K562 (cell line): ENCODE data around the gene SLC8A2. TPM values are rescaled to one million over a fixed set of nuclear protein-coding genes. Genes with fewer than 3 reads are reported as not detected.

Experiments used
- ATAC-seq: fragments of 200-7000 bp; cut with Tn5 transposase; 3 replicates; pipeline ENCODE4 v1.9.1; 2020; ENCODE audit warnings: moderate library complexity
- BruUV-seq: library from RNA; stranded (reverse); fragments of 400-500 nt; replicated peaks from 2 replicates; lab custom pipeline; 2021; lab: Mats Ljungman, UMichigan
- CTCF ChIA-PET: fragments of 300-600 bp; formaldehyde crosslinking; extraction: SDS; loops from one replicate; lab custom pipeline; 2021; ENCODE audit warnings: low intra/inter-chr PET ratio; lab: Yijun Ruan, JAX
- POLR2A ChIA-PET: fragments of 300-600, 350-650 bp; sonication (Branson Sonifier 250); formaldehyde crosslinking; extraction: SDS; loops from one replicate; lab custom pipeline; 2021; ENCODE audit warnings: antibody characterized with exemption, inconsistent platforms; lab: Yijun Ruan, JAX
- DNase-seq, 4 experiments: peaks; one replicate each; pipeline versions ENCODE4 v3.0.0 to v3.0.0-alpha.2; 2011 to 2018; ENCODE audit warnings: low spot score in 3 of 4, mixed read lengths in 3 of 4; ENCODE audit errors: extremely low read depth in 1 of 4
- FAIRE-seq: peaks from 2 replicates; lab custom pipeline; 2011; peaks lifted over from hg19 to GRCh38; lab: Jason Lieb, UNC
- H2AFZ ChIP-seq: 2 replicates; pipeline ENCODE4 v1.6.0; 2011; ENCODE audit warnings: low read depth, low read length, control low read depth, inconsistent platforms
- H3K27ac ChIP-seq: fragments of 200-600 bp; 3 replicates; pipeline ENCODE4 v1.8.0; 2011; ENCODE audit warnings: low read depth, mild to moderate bottlenecking, control low read depth, inconsistent platforms, low read length, moderate library complexity, mixed read lengths; ENCODE audit errors: extremely low read depth
- H3K27me3 ChIP-seq, 2 experiments: fragments of 300-600 bp in 1 of 2; 2 replicates in 1 of 2; 3 replicates in 1 of 2; pipeline versions ENCODE4 v1.6.0 to v1.8.0; 2011; ENCODE audit warnings: inconsistent platforms in 2 of 2, low read length in 2 of 2, mild to moderate bottlenecking in 1 of 2, mixed read lengths in 1 of 2, moderate library complexity in 1 of 2; ENCODE audit not compliant: control insufficient read depth in 2 of 2, insufficient read depth in 2 of 2
- H3K36me3 ChIP-seq: fragments of 300-600 bp; 3 replicates; pipeline ENCODE4 v1.8.0; 2011; ENCODE audit warnings: mild to moderate bottlenecking, low read length, inconsistent platforms; ENCODE audit not compliant: control insufficient read depth, insufficient read depth
- H3K4me1 ChIP-seq, 2 experiments: fragments of 200-600 bp in 1 of 2; replicated peaks in 1 of 2; 2 replicates in 1 of 2; 3 replicates in 1 of 2; pipeline versions ENCODE4 v1.5.1 to v1.8.0; 2011; ENCODE audit warnings: inconsistent platforms in 2 of 2, low read length in 2 of 2, mild to moderate bottlenecking in 1 of 2, mixed read lengths in 1 of 2, moderate library complexity in 1 of 2; ENCODE audit not compliant: control insufficient read depth in 2 of 2, insufficient read depth in 2 of 2
- H3K4me2 ChIP-seq: 2 replicates; pipeline ENCODE4 v1.6.1; 2011; ENCODE audit warnings: low read length, control low read depth, inconsistent platforms, mixed read lengths; ENCODE audit not compliant: insufficient read depth
- H3K4me3 ChIP-seq: fragments of 200-600 bp; sonication (generic), shearing (Covaris generic); 2 replicates; pipeline ENCODE4 v1.5.1; 2016; ENCODE audit warnings: control low read depth, inconsistent platforms
- H3K79me2 ChIP-seq: fragments of 200-600 bp; 3 replicates; pipeline ENCODE4 v1.8.0; 2011; ENCODE audit warnings: low read length, inconsistent platforms; ENCODE audit not compliant: control insufficient read depth, insufficient read depth
- H3K9ac ChIP-seq, 2 experiments: 2 replicates each; pipeline versions ENCODE4 v1.6.0 to v1.6.1; 2011; ENCODE audit warnings: low read depth in 2 of 2, low read length in 2 of 2, control low read depth in 1 of 2, inconsistent platforms in 1 of 2, mild to moderate bottlenecking in 1 of 2, mixed read lengths in 1 of 2; ENCODE audit not compliant: insufficient read depth in 1 of 2
- H3K9me1 ChIP-seq: one replicate; pipeline ENCODE4 v1.6.0; 2011; ENCODE audit warnings: inconsistent platforms, mild to moderate bottlenecking, low read length, moderate library complexity; ENCODE audit not compliant: control insufficient read depth, insufficient read depth
- H3K9me3 ChIP-seq: replicated peaks from 2 replicates; pipeline ENCODE4 v1.5.1; 2011; ENCODE audit warnings: low read depth, low read length, inconsistent platforms; ENCODE audit not compliant: control insufficient read depth, insufficient read depth
- H4K20me1 ChIP-seq: replicated peaks from 2 replicates; pipeline ENCODE4 v1.6.1; 2011; ENCODE audit warnings: low read length, inconsistent platforms, mixed read lengths; ENCODE audit not compliant: control insufficient read depth, insufficient read depth
- ELK1 ChIP-seq: sonication (generic); formaldehyde crosslinking; IDR thresholded peaks from 2 replicates; pipeline ENCODE4 v1.8.1; 2022; ENCODE audit warnings: missing genetic modification reagents
- IRF9 ChIP-seq: fragments of 450-650 bp; IDR thresholded peaks from 2 replicates; pipeline ENCODE4 v1.6.1; 2016; ENCODE audit warnings: missing biosample characterization, missing genetic modification characterization
- L3MBTL2 ChIP-seq: fragments of 450-650 bp; IDR thresholded peaks from 2 replicates; pipeline ENCODE4 v1.6.1; 2016; ENCODE audit warnings: mild to moderate bottlenecking, moderate library complexity
- TAF1 ChIP-seq: IDR thresholded peaks from 2 replicates; pipeline ENCODE4 v1.6.1; 2011; ENCODE audit warnings: mild to moderate bottlenecking, low read length, moderate library complexity; ENCODE audit not compliant: insufficient read depth, control insufficient read depth, severe bottlenecking; ENCODE audit errors: extremely low read depth
- U2AF2 ChIP-seq: fragments of 200-400 bp; formaldehyde crosslinking; optimal IDR thresholded peaks from 2 replicates; pipeline ENCODE3; 2017; ENCODE audit warnings: low read depth, mild to moderate bottlenecking, low read length
- ZNF318 ChIP-seq, 2 experiments: fragments of 450-650 bp; IDR thresholded peaks; 2 replicates each; pipeline ENCODE4 v1.6.1; 2016; ENCODE audit warnings: mild to moderate bottlenecking in 2 of 2, borderline replicate concordance in 1 of 2, low read depth in 1 of 2, moderate library complexity in 1 of 2
- WGBS: fragments of 100-300 bp; shearing (Covaris generic); methylation state at CpG from one replicate; pipeline ENCODE4 v1.1.6; 2016; ENCODE audit warnings: low coverage, mixed read lengths; ENCODE audit not compliant: insufficient coverage; ENCODE audit errors: missing lambda C conversion rate; 5-methylcytosine and 5-hydroxymethylcytosine counted together
- in situ Hi-C: fragments of 300-500 bp; cut with MboI; formaldehyde crosslinking; loops from 4 replicates; pipeline ENCODE4 v1.15.0; 2018; ENCODE audit warnings: inconsistent platforms, mixed read lengths
- intact Hi-C: fragments of 100-400 bp; cut with micrococcal nuclease; formaldehyde crosslinking; loops from 2 replicates; pipeline ENCODE4 v1.14.2; 2022
- polyA plus RNA-seq, 8 experiments: library from polyadenylated mRNA; depleted of rRNA in 4 of 8; stranded (reverse) in 5 of 8; unstranded in 3 of 8; fragments of >200 nt; fragmentation: Nextera tagmentation in 2 of 8; fragmentation: Illumina TruSeq in 1 of 8; extraction: Ambion mirVana in 2 of 8; extraction: Trizol in 1 of 8; gene quantifications; 2 replicates each; pipeline versions ENCODE4 v1.2.1 to v1.2.3, GENCODE V29; 2011 to 2014; ENCODE audit warnings: inconsistent platforms in 1 of 8, missing spikeins in 1 of 8
- total RNA-seq, 7 experiments: library from RNA; depleted of rRNA in 6 of 7; stranded (reverse); fragments of >200 nt in 6 of 7; fragmentation: Illumina TruSeq in 2 of 7; extraction: Trizol in 2 of 7; gene quantifications; 2 replicates each; pipeline versions ENCODE4 v1.2.1 to v1.2.3, GENCODE V29; 2011 to 2021; ENCODE audit warnings: low replicate concordance in 1 of 7

Gene SLC8A2
- total and polyA plus RNA-seq, 9 of the 15 experiments (the other 6 are each of a cell fraction or from before 2014, with no cell fraction given) = 0.07 to 0.66 (median 0.24) TPM; not detected in 3

GRCh38 chr19:47479701-47480503 is 8.2 kb upstream of the SLC8A2 start:
- FAIRE-seq (peak; percentile 32), ATAC-seq (peak; percentile 86), DNase-seq (peak; percentile 88 to 97 (median 97))
- Histone ChIP-seq H3K9ac (peak overlapping the region; percentile 26 to 89; a peak in 3 of 4 replicates), H4K20me1 (no peaks in the 10 kb centered on the region), H3K4me2 (peak overlapping the region; percentile 51), H3K27ac (0 out of 3 replicates have a peak overlapping the region, but pooled peaks have one; percentile 32), H3K4me3 (peak overlapping the region; percentile 27), H3K9me1 (no peaks in the 10 kb centered on the region), H3K36me3 (no peaks in the 10 kb centered on the region), H3K79me2 (peaks cover 7% of the 10 kb centered on the region), H3K4me1 (peaks cover 7 to 37% of the 10 kb centered on the region in 2 experiments; a peak in 3 of 5 replicates), H3K9me3 (no peaks in the 10 kb centered on the region), H3K27me3 (no peaks in the 10 kb centered on the region), H2AFZ (peak overlapping the region; percentile 87)
- intact Hi-C loops (loop anchor here (5.0 kb wide), 2 partner anchors 37 to 43 kb away; partner anchors contain the start of gene NAPA), in situ Hi-C loops (no loop called here)
- ChIA-PET POLR2A (interaction anchor here (0.6 to 1.7 kb wide), 6 partner anchors 11 to 1002 kb away, joined by 3 to 5 read pairs (median 4); no protein-coding TSS in a partner anchor), CTCF (no interaction called here)
- no TSS peak for BruUV-seq
- WGBS = 6% methylated on average over 14 of the region's 39 CpGs
- peak; percentile 26 for TF ChIP-seq TAF1
- no peak for TF ChIP-seq ZNF318 (IDR thresholded peaks at IDR 0.05; ENCODE audit: borderline replicate concordance in 1 of 2, low read depth in 1 of 2)
- no peak for TF ChIP-seq IRF9 (tag)
- TF ChIP-seq L3MBTL2 = peak; percentile 82
- TF ChIP-seq ELK1 (CRISPR knock-in tag) = no peak
- no peak for TF ChIP-seq U2AF2
